ENCODE results near the gene TSBP1.

Gene TSBP1

GRCh38 chr6:32371803-32372202 lies at the start of gene TSBP1:
Gene TSBP1 (minus strand): TSS chr6:32371903. CDS start chr6:32371706, 197 bp downstream.
- no peak for DNase-seq

DNA sequence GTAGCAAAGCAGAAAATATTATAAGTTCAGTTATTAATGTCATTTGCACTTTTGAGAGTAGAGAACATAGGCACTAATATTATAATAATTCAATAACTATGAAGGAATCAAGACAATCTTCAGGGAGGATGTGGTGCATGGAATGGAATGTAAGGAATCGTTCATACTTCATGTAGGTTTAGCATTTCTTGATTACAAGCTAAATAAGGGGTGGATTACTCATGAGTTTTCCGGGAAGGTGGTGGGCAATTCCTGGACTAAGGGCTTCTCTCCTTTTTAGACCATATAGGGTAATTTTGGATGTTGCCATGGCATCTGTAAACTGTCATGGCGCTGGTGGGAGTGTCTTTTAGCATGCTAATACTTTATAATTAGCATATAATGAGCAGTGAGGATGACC lies 44.3 kb upstream of the TSBP1 start:
- DNase-seq: no peak

DNA sequence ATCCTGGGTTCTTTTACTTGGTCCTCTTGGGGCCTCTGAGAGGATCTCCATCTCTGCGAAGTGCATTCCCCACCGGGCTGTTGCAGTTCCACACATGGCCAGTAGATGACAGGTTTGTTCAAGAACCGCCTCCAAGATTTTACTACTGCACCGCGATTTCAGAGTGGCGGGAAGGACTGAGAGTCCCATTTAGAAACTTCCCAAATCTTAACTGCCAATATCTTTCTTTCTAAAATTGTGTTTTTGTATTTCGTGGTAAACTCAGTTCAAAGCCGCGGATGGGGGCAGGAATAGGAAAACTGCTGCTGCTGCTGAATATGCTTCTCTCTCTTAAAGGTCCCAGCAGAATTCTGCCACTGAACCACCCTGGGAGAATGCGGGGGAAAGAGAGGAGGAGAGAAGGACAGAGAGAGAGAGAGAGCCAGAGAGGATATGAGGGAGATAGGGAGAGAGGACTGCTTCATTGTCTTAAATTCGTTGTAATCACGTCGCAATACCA lies 43.9 kb upstream of the TSBP1 start:
- peak; percentile 77 for DNase-seq

DNA sequence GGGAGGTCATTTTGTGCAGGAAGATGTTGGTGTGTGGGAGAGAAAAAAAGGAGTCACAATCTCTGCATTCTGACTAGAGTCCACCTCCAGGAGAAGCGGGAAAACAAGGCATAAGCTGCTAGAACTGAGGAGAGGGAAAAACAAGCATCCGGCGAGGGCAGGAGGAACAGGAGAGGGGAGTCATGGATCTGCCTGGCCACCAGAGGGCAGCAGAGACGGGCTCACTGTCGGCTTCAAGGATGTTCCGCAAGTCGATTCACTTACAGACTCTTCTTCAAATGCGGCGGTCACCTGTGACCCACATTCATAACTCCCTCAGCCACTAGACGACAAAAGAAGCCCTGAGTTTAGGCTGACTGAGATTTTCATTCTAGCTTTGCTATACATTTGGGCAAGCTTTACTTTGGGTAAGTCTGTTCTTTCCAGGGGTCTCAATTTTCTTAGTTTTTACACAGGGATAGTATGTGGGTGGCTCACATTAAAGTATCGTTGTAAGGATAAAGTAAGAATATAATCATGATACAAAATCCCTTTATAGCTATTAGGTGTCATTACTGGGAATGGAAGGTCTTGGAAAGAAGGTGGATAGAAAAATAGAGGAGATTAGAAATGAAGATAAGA lies 41.8 kb upstream of the TSBP1 start:
- DNase-seq: peak; percentile 81

GRCh38 chr6:32411566-32412327 lies 40.0 kb upstream of the TSBP1 start:
- no peak for DNase-seq

DNA sequence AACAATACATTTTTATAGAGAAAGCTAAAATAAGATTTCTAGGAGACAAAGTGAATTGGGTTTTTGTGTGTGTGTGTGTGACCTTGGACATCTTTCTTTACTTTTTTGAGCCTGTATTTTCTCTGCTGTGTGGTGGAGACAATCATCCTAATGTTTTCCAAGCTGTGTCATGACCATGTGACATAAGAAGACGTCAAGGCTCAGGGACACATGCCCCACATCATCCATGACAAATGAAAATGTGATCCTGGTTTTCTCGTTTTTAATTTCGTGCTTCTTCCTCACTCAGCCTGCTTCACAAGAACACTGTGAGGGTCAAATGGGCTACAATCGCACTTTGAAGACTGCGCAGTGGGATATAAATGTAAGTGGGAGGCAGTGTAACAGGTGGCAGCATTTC lies 39.2 kb upstream of the TSBP1 start:
- no peak for DNase-seq

- DNase-seq: no peak
Measured at GRCh38 chr6:32406857-32407256, 35.2 kb upstream of the TSBP1 start, which contains the start of gene BTNL2. Gene BTNL2 (minus strand): TSS chr6:32407181. CDS start chr6:32407123, 58 bp downstream.

DNA sequence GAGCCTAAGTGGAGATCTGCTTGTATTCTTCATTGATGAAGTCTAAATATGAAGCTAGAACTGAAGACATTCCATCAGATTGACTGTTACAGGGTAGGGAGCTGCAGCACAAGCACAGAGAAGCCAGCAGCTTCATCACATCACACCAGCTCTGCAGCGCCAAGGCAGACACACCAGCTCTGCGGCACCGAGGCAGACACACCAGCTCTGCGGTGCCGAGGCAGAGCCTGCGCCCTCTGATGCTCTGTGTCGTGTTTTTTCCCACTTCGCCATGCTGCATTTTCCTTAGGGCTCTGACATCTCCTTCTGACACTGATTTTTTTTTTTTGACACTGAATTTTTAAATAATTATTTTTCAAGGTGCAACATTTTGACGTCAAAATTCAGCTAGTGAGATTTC lies 34.5 kb upstream of the TSBP1 start:
- DNase-seq: no peak

DNA sequence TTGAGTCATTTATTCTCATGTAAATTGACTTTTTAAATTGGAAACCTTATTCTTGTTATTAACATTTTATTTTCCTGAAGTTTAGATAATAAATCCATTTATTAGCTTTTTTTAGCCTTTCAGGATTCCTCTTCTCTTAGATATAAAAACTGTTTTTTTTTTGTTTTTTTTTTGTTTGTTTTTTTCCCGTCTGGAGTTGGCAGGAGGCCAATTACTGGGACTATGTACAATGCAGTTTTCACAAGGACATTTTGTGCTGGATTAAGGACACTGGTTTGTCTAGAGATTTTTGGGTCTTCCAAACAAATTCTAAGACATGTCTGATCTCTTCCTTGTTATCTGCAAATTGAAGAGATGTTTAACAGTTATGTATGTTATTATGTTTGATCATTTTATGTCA lies 34.0 kb upstream of the TSBP1 start:
- DNase-seq: no peak

DNA sequence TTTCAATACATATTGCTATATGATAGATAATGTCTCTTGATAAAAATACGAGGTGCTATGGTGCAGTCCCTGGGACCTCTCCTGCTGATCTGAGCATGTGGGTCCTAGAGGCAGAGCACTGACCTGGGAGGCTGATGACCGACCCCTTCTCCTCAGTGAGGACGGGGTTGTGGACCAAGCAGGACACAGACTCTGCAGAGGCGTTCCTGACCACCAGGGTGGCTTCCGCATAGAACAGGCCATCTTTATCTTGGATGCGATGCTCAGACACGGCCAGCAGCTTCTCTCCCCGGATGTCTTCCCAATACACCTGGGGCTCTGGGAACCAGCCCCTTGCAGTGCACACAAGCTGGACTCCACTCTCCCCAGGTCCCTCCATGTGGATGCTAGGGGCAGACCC lies 31.1 kb upstream of the TSBP1 start:
- DNase-seq: no peak

DNA sequence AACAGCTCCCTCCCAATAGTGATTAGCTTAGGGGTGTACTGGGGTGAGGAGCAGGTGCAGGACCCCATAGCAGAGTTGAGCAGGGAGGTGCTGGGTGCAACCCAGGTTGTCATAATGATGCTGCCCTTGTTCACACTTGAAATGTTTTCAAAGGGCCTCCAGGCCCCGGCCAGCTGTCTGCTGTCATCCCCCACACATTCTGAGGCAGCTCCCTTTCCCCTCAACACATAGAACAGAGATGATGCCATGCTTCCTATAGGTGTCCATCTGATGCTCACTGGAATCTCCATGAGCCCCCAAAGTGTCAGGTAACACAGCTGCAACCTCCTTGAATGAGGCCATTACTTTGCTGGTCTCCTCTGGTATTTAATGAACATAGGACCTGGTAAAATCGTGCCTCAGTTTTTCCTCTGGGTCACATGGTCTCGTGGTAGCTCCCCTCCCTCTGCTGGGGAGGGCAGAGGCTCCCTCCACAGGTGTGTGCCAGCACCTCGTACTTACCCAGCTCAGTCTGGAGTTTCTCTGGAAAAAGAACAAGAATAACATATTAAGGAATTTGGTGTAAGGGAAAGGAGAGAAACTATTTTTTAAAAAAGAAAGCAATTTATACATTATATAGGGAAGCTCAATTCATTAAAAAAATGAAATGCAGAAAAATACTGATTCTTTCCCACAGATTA lies 29.7 kb upstream of the TSBP1 start:
- no peak for DNase-seq

- DNase-seq: no peak
Measured at GRCh38 chr6:32397252-32397920, 25.7 kb upstream of the TSBP1 start.

GRCh38 chr6:32396028-32396427 lies 24.3 kb upstream of the TSBP1 start:
- no peak for DNase-seq

- DNase-seq: no peak
Measured at GRCh38 chr6:32393665-32394420, 22.1 kb upstream of the TSBP1 start.

DNA sequence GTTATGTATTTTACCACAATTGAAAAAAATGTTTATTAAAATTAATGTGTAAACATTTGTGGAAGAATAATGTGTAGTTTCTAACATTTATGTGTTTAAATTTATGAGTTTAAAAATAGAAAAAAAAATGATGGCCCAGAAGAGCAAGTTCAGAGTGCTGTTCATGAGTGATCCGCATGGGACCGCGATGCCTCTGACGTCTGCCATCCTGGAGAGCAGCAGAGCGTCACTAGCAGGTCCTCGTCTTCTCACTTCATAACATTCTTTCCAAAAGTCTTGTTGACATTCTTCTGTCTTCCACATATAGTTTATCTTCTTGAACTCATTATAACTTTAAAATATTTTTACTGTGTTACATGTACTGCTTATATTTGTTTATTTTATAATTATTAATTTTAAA lies 19.8 kb upstream of the TSBP1 start:
- no peak for DNase-seq

DNA sequence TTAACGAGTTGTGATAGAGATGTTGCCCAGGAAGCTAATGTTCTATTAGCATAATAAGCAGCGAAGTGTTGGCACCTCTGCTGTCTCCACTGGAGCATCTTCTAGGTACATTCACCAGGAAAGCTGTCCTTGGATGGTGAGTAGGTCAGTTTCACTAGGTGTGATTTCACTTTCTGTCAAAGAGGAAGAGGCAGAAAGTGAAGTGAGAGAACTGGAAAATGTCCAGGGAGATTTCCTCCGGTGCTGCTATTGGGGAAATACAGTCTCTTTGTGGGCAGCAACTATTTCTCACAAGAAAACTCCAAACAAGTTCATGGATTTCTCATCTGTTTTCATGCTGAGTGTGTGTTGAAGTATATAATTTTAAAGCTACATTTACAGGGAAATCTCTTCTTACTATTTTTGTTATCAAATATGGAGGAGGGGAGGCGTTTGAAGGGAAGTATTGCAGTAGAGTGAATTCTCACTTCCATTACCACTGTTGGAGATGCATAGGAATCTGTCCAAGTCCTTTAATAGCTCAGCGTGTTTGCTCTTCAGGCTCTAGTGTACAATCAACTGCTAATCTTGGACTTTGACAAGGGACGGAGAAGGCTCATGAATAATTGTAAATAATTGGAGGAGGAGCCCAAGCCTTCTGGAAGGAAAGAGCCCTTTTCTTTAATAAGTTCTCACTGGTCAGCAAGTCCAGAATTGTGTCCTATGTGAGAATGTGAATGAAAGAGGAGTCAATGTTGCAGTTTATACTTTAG lies 16.1 kb upstream of the TSBP1 start:
- DNase-seq: no peak

DNA sequence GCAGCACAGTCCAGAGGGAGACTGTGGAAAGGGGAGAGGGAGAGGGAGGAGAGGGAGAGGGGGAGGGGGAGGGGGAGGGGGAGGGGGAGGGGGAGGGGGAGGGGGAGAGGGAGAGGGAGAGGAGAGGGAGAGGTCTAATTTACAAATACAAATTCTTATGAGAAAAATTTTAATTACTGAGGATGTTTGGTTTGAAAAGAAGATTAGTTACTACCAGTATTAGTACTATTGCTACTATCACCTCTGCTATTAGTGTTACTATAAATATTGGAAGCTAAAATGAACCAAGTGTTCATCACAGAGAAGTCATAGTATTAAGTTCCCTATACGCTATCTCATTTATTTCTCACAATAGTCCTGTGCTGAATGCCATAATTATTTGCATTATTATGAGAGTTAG lies 14.3 kb upstream of the TSBP1 start:
- no peak for DNase-seq

DNA sequence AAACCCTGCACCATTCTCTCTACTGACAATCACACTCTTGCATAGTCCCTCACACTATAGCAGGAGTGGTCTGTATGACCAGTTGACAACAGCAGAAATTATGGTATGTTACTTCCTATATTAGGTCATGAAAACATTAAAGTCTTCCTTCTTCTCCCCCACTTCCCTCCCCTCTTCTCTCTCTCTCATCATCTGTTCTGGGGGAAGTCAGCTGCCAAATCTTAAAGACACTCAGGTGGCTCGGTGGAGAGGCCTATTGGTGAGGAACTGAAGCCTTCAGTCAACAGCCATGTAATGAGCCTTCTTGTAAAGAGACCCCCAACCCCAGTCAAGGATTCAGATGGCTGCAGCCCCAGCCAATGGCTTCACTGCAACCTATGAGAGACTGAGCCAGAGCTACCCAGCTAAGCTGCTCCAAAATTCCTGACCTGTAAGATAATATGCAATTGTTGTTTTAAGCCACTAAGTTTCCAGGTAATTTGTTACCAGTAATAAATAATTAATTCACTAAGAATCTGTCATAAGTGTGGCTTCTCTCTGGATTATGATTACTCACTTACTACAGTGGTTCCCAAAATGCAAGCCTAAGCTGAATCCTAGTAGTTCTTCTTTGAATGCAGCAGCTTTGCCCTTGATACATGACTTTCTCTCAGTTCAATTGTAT lies 11.2 kb upstream of the TSBP1 start:
- DNase-seq: no peak

- DNase-seq: no peak
Measured at GRCh38 chr6:32379545-32379944, 7.8 kb upstream of the TSBP1 start.

DNA sequence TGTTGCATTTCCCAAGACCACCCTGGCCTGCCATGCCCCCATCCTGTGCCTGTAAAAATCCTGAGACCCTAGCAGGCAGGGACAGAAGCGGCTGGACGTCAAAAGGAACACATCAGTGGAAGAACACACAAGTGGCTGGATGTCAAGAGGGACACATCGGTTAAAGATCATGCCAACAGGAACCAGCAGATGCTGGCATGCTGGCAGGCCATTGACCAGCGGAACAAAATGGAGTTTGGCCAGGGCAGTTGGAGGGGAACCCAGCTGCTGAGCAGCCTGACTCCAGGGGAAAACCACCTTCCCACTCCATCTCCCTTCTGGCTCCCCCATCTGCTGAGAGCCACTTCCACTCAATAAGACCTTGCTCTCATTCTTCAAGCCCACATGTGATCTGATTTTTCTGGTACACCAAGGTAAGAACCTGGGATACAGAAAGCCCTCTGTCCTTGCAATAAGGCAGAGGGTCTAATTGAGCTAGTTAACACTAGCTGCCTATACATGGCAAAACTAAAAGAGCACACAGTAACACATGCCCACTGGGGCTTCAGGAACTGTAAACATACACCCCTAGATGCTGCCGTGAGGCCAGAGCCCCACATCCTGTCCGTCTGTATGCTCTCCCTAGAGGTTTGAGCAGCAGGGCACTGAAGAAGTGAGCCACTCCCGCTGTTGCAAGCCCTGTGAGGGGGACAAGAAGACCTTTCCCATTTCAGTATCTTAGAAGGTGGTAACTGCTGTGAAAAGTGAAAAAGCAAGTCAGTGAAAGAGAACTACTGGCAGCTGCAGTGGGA lies 4.2 kb upstream of the TSBP1 start:
- DNase-seq: no peak

Data from CD4-positive, alpha-beta T cell treated with Interleukin-10 for 1 hour (primary cell).